K562 (cell line): Measurements from ENCODE around the gene GNAT1. TPM values are rescaled to one million over a fixed set of nuclear protein-coding genes. Genes with fewer than 3 reads are reported as not detected.
A peak's percentile ranks its signal among the peaks of the same experiment; 100 is the strongest.

Experiments used
- CUX1 ChIP-seq: fragments of 200-800 bp; sonication (Bioruptor generic); IDR thresholded peaks from 2 replicates; pipeline ENCODE4 v1.6.1; 2016; ENCODE audit warnings: missing genetic modification characterization, missing compliant biosample characterization
- GABPA ChIP-seq: fragments of 200-800 bp; sonication (Bioruptor generic); conservative IDR thresholded peaks from 2 replicates; pipeline ENCODE4 v1.6.1; 2016; ENCODE audit warnings: low read depth, missing genetic modification characterization, missing compliant biosample characterization
- HDAC1 ChIP-seq, 2 experiments: fragments of 450-650 bp; IDR thresholded peaks; 2 replicates each; pipeline ENCODE4 v1.6.1; 2016 to 2017; ENCODE audit warnings: inconsistent platforms in 1 of 2, mild to moderate bottlenecking in 1 of 2, moderate library complexity in 1 of 2
- HEY1 ChIP-seq: fragments of 250-450 bp; sonication (Bioruptor Pico); IDR thresholded peaks from 2 replicates; pipeline ENCODE4 v1.5.0; 2020; ENCODE audit warnings: mild to moderate bottlenecking, moderate library complexity, borderline replicate concordance
- KDM5B ChIP-seq: fragments of 200-600 bp; sonication (generic); IDR thresholded peaks from 2 replicates; pipeline ENCODE4 v1.6.1; 2012; ENCODE audit warnings: low read depth, mild to moderate bottlenecking, moderate library complexity, low read length, control low read depth, inconsistent platforms; ENCODE audit not compliant: insufficient replicate concordance
- MNT ChIP-seq, 2 experiments: fragments of 450-650 bp; conservative IDR thresholded peaks; 2 replicates each; pipeline ENCODE4 v1.6.1; 2017; ENCODE audit warnings: mild to moderate bottlenecking in 2 of 2, moderate library complexity in 2 of 2
- SMAD4 ChIP-seq: fragments of 250-450 bp; sonication (Bioruptor Pico); conservative IDR thresholded peaks from 2 replicates; pipeline ENCODE4 v1.8.0; 2021; ENCODE audit warnings: inconsistent platforms, mild to moderate bottlenecking, moderate library complexity
- SOX6 ChIP-seq: fragments of 450-650 bp; IDR thresholded peaks from 2 replicates; pipeline ENCODE4 v1.6.1; 2014; ENCODE audit warnings: mild to moderate bottlenecking
- TBL1XR1 ChIP-seq, 2 experiments: IDR thresholded peaks; 2 replicates each; pipeline ENCODE4 v1.6.1; 2012; ENCODE audit warnings: improper control_type of control experiment in 2 of 2, low read length in 2 of 2, mild to moderate bottlenecking in 1 of 2
- TCF15 ChIP-seq: fragments of 250-450 bp; sonication (Bioruptor Pico); IDR thresholded peaks from 2 replicates; pipeline ENCODE4 v1.8.0; 2022; ENCODE audit warnings: moderate library complexity, mild to moderate bottlenecking, inconsistent platforms
- WHSC1 ChIP-seq: IDR thresholded peaks from one replicate; pipeline ENCODE4 v1.6.1; 2012; ENCODE audit warnings: low read length, control low read depth, inconsistent platforms
- ZNF3 ChIP-seq: fragments of 250-450 bp; sonication (Bioruptor Pico); IDR thresholded peaks from 2 replicates; pipeline ENCODE4 v1.5.0; 2021; ENCODE audit warnings: mild to moderate bottlenecking, moderate library complexity
- ZNF507 ChIP-seq: conservative IDR thresholded peaks from 2 replicates; pipeline ENCODE4 v1.6.1; 2017; ENCODE audit warnings: missing genetic modification characterization, missing compliant biosample characterization
- ZSCAN32 ChIP-seq: fragments of 450-650 bp; formaldehyde crosslinking; IDR thresholded peaks from 2 replicates; pipeline ENCODE4 v1.4.0; 2020; ENCODE audit warnings: mild to moderate bottlenecking, moderate library complexity
- polyA plus RNA-seq, 8 experiments: library from polyadenylated mRNA; depleted of rRNA in 4 of 8; stranded (reverse) in 5 of 8; unstranded in 3 of 8; fragments of >200 nt; fragmentation: Nextera tagmentation in 2 of 8; fragmentation: Illumina TruSeq in 1 of 8; extraction: Ambion mirVana in 2 of 8; extraction: Trizol in 1 of 8; gene quantifications; 2 replicates each; pipeline versions ENCODE4 v1.2.1 to v1.2.3, GENCODE V29; 2011 to 2014; ENCODE audit warnings: inconsistent platforms in 1 of 8, missing spikeins in 1 of 8
- total RNA-seq, 7 experiments: library from RNA; depleted of rRNA in 6 of 7; stranded (reverse); fragments of >200 nt in 6 of 7; fragmentation: Illumina TruSeq in 2 of 7; extraction: Trizol in 2 of 7; gene quantifications; 2 replicates each; pipeline versions ENCODE4 v1.2.1 to v1.2.3, GENCODE V29; 2011 to 2021; ENCODE audit warnings: low replicate concordance in 1 of 7

The GNAT1 gene
- total and polyA plus RNA-seq, 9 of the 15 experiments (the other 6 are each of a cell fraction or from before 2014, with no cell fraction given) = not detected

GRCh38 chr3:50227390-50228183 lies 36.2 kb downstream of the GNAT1 start (continued):
- TF ChIP-seq MNT (conservative IDR thresholded peaks at IDR 0.05) (peak; percentile 25 to 74; a peak in 2 of 4 replicates), SMAD4 (CRISPR knock-in tag) (0 out of 2 replicates have a peak, but pooled peaks have one; percentile 27), CUX1 (CRISPR knock-in tag) (no peak), ZSCAN32 (CRISPR knock-in tag) (no peak), TCF15 (CRISPR knock-in tag) (no peak), SOX6 (peak; percentile 24; the same call in 1 of the 2 replicates), HDAC1 (IDR thresholded peaks at IDR 0.05) (peak in 1 of 2 experiments; percentile 45; a peak in 2 of 4 replicates), TBL1XR1 (IDR thresholded peaks at IDR 0.05; ENCODE audit: low read length in 2 of 2) (peak in 1 of 2 experiments; percentile 19; a peak in 1 of 4 replicates), ZNF3 (CRISPR knock-in tag) (no peak), WHSC1 (no peak), ZNF507 (tag) (no peak), HEY1 (no peak), KDM5B (no peak), GABPA (tag) (peak; percentile 98)
